GM18951 (cell line): Measurements from ENCODE around the gene EEIG1.

Experiments
- POLR2A ChIP-seq: IDR thresholded peaks from 4 replicates; pipeline ENCODE4 v1.6.1; 2011; ENCODE audit warnings: mild to moderate bottlenecking; ENCODE audit not compliant: insufficient read length, insufficient read depth; ENCODE audit errors: extremely low read depth
- in situ Hi-C: fragments of 300-500 bp; cut with MboI; formaldehyde crosslinking; loops from one replicate; pipeline ENCODE4 v1.12.0; 2022; ENCODE audit warnings: low sequenced_read_pairs, mixed read lengths, inconsistent platforms; ENCODE audit not compliant: unreplicated experiment

Gene EEIG1

GRCh38 chr9:127975376-127976315 is 5.1 kb downstream of the EEIG1 start:
- in situ Hi-C loops, result no loop called here
- TF ChIP-seq POLR2A, result no peak

GRCh38 chr9:127974769-127975261 is 6.0 kb downstream of the EEIG1 start:
- in situ Hi-C loops, result no loop called here

GRCh38 chr9:127974001-127974768 is 6.6 kb downstream of the EEIG1 start:
- TF ChIP-seq POLR2A, result no peak
- in situ Hi-C loops, result no loop called here

More at GRCh38 chr9:127974769-127975261, 6.0 kb downstream of the EEIG1 start:
- TF ChIP-seq POLR2A, result no peak

GRCh38 chr9:127973169-127974000 is 7.4 kb downstream of the EEIG1 start:
- in situ Hi-C loops, result no loop called here
- TF ChIP-seq POLR2A, result no peak

GRCh38 chr9:127972236-127972871 is 8.4 kb downstream of the EEIG1 start:
- TF ChIP-seq POLR2A, result no peak
- in situ Hi-C loops, result no loop called here

- no peak for TF ChIP-seq POLR2A
- in situ Hi-C loops, result no loop called here
Observed at GRCh38 chr9:127971357-127972235, 9.2 kb downstream of the EEIG1 start.

GRCh38 chr9:127970401-127971313 is 10.1 kb downstream of the EEIG1 start:
- in situ Hi-C loops, result no loop called here
- TF ChIP-seq POLR2A, result peak; percentile 22

GRCh38 chr9:127968700-127969383 is 11.9 kb downstream of the EEIG1 start:
- no peak for TF ChIP-seq POLR2A
- in situ Hi-C loops, result no loop called here

- in situ Hi-C loops, result no loop called here
- TF ChIP-seq POLR2A, result no peak
Observed at GRCh38 chr9:127968042-127968441, 12.7 kb downstream of the EEIG1 start.

GRCh38 chr9:127967151-127967809 is 13.5 kb downstream of the EEIG1 start:
- no peak for TF ChIP-seq POLR2A
- in situ Hi-C loops, result no loop called here
